Measurements from ENCODE around the gene ANO6.

- no peak for TF ChIP-seq CTCF (IDR thresholded peaks at IDR 0.05; ENCODE audit: low read length)
- TF ChIP-seq EZH2 (optimal IDR thresholded peaks at IDR 0.05; ENCODE audit: low read depth, low read length) = no peak
- TF ChIP-seq EZH2phosphoT487 (IDR thresholded peaks at IDR 0.05; ENCODE audit: low read length) = no peak
Observed at GRCh38 chr12:45285717-45286116, 69.8 kb downstream of the ANO6 start.
